ENCODE measurements around the gene TAOK2. TPM values are rescaled to one million over a fixed set of nuclear protein-coding genes. Genes with fewer than 3 reads are reported as not detected.

Gene TAOK2
- total RNA-seq, 1 donor: 44.6 TPM

DNA sequence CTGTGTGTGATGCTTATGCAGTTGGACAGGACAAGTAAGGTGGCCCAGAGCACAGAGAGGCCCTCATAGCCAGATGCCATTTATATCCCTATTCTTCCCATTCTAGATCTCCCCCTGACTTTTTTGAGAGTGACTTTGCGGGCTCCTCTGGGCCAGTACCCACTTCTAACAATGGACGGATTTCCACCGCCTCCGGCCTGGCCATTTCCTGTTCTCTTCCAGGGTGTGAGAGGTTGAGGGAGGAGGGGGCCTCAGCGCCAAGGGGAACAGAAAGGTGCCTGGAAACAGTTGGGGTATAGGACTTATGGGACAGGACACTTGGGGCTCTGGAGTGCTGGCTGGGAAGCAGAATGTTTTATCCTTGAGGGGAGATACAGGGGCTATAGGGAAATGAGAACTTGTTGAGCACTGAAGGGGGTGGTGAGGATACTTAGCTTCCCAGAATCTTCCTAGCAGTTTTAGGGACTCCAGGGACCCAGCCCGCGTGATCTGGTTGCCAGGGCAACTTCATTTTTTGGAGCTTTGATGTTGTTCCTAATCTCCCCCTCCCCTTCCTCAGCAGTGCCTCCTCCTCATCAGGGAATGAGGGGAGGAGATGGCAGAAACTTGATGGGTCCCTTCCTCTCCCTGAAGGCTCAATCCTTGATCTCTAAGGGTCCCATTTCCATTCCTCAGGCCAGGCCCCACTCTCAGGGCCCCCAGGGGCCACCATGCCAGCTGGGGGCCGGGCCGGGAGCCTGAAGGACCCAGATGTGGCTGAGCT, 3.6 kb downstream of the TAOK2 start:
- TF ChIP-seq CTCF (IDR thresholded peaks at IDR 0.05; ENCODE audit: insufficient read depth, low read length): no peak
- no peak for DNase-seq (ENCODE audit: low read depth)
- peak overlapping the region; percentile 92 for H3K4me3 ChIP-seq (ENCODE audit: low read depth, low read length)

- DNase-seq (ENCODE audit: low read depth): no peak
- H3K4me3 ChIP-seq (ENCODE audit: low read depth, low read length): no peak overlapping the region
- TF ChIP-seq CTCF (IDR thresholded peaks at IDR 0.05; ENCODE audit: insufficient read depth, low read length): no peak
Observed at GRCh38 chr16:29978081-29978480, 4.4 kb downstream of the TAOK2 start.

- DNase-seq (ENCODE audit: low read depth): no peak
- no peak overlapping the region for H3K4me3 ChIP-seq (ENCODE audit: low read depth, low read length)
- TF ChIP-seq CTCF (IDR thresholded peaks at IDR 0.05; ENCODE audit: insufficient read depth, low read length): no peak
Observed at GRCh38 chr16:29978564-29979270, 5.0 kb downstream of the TAOK2 start.

DNA sequence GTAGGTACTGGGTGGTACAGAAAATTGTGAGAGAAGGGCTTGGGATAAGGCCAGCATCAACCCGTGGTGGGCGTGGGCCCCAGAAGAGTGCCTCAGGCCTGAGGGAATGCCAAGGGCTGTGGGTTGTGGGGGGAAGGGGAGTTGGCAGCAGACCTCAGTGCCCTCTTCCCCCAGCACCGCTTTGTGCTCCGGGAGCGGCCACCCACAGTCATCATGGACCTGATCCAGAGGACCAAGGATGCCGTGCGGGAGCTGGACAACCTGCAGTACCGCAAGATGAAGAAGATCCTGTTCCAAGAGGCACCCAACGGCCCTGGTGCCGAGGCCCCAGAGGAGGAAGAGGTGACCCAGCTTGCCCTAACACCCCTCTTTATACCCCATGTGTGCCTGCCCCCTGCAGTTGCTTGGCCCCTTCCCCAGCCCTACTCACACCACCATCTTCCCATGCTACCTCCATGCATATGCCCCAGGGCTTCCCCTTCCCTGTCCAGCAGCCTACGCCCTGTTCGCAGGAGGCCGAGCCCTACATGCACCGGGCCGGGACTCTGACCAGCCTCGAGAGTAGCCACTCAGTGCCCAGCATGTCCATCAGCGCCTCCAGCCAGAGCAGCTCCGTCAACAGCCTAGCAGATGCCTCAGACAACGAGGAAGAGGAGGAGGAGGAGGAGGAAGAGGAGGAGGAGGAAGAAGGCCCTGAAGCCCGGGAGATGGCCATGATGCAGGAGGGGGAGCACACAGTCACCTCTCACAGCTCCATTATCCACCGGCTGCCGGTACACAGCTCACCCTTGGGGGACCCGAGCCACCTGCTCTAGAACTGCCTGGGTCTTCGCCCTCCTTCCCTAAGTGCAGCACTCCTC, 9.1 kb downstream of the TAOK2 start:
- DNase-seq (ENCODE audit: low read depth): no peak
- H3K4me3 ChIP-seq (ENCODE audit: low read depth, low read length): no peak overlapping the region
- TF ChIP-seq CTCF (IDR thresholded peaks at IDR 0.05; ENCODE audit: insufficient read depth, low read length): no peak

DNA sequence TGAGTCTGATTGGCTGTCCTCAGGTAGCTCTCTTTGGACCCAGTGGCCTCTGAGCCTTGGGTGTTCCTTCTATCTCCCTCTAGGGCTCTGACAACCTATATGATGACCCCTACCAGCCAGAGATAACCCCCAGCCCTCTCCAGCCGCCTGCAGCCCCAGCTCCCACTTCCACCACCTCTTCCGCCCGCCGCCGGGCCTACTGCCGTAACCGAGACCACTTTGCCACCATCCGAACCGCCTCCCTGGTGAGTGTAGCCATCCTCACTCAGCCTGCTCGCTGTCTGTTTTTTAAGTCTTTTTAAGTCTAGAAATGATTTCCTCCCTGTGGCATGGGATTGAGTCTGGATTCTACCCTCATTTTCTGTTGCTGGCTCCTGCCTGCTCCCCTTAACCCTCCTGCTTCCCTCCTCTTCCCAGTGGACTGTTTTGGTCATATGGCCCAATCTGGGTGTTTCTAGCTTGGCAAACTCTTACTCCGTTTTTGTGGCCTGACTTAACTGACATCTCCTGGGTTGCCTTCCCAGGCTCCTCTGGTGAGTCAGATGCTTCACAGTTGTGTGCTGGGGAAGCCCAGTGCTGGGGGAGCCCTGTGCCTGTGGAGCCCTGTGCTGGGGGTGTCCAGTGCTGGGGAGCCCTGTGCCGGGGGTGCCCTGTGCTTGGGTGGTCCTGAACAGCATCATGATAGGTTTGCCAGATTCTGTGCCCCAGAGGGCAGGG, 9.9 kb downstream of the TAOK2 start:
- no peak overlapping the region for H3K4me3 ChIP-seq (ENCODE audit: low read depth, low read length)
- TF ChIP-seq CTCF (IDR thresholded peaks at IDR 0.05; ENCODE audit: insufficient read depth, low read length): no peak
- DNase-seq (ENCODE audit: low read depth): peak; percentile 75

DNA sequence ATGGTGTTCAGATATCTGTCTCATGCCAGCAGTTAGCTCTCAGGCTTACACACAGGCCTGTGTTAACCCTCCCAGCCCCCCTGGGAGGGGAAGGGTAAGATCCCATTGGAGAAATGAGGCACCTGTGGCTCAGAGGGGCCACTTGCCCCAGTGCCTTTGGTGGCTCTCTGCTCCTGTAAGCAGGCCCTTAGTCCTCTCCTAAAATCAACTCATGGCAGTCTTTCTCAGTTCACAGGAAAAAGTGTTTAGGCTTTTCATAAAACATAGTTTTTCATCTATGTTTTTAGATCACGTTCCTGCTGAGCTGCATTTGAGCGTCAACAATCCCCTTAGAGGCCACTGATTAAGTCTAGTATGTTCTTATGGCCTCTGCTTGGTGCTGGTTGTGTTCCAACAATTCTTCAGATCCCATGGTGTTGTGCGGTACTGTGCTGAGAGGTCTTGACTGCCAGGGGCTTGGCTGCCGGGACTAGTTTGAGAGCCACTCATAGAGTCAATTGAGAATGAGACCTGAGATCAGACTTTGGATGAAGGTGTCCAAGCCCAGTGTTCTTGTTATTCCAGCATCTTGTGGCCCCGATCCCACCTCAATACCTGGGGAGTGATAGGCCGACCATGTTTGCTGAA, 10.6 kb downstream of the TAOK2 start:
- no peak overlapping the region for H3K4me3 ChIP-seq (ENCODE audit: low read depth, low read length)
- no peak for TF ChIP-seq CTCF (IDR thresholded peaks at IDR 0.05; ENCODE audit: insufficient read depth, low read length)
- DNase-seq (ENCODE audit: low read depth): no peak
